VCaP (cell line): Measurements from ENCODE around the gene CHCHD4.

Experiments
- H3K27ac ChIP-seq: fragments of 450-650 bp; 2 replicates; pipeline ENCODE4 v1.5.1; 2017
- TF ChIP-seq, protein P1 (sequence below): fragments of 450-650 bp; conservative IDR thresholded peaks from 2 replicates; pipeline ENCODE4 v1.5.1; 2017; ENCODE audit warnings: mild to moderate bottlenecking, moderate library complexity

The CHCHD4 gene

GRCh38 chr3:14144423-14145075 lies 19.9 kb upstream of the CHCHD4 start:
- TF ChIP-seq, protein P1, sequence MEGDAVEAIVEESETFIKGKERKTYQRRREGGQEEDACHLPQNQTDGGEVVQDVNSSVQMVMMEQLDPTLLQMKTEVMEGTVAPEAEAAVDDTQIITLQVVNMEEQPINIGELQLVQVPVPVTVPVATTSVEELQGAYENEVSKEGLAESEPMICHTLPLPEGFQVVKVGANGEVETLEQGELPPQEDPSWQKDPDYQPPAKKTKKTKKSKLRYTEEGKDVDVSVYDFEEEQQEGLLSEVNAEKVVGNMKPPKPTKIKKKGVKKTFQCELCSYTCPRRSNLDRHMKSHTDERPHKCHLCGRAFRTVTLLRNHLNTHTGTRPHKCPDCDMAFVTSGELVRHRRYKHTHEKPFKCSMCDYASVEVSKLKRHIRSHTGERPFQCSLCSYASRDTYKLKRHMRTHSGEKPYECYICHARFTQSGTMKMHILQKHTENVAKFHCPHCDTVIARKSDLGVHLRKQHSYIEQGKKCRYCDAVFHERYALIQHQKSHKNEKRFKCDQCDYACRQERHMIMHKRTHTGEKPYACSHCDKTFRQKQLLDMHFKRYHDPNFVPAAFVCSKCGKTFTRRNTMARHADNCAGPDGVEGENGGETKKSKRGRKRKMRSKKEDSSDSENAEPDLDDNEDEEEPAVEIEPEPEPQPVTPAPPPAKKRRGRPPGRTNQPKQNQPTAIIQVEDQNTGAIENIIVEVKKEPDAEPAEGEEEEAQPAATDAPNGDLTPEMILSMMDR = no peak
- H3K27ac ChIP-seq = peak overlapping the region; percentile 34

- TF ChIP-seq, protein P1 = no peak
Measured at GRCh38 chr3:14143271-14144225, 18.9 kb upstream of the CHCHD4 start.

DNA sequence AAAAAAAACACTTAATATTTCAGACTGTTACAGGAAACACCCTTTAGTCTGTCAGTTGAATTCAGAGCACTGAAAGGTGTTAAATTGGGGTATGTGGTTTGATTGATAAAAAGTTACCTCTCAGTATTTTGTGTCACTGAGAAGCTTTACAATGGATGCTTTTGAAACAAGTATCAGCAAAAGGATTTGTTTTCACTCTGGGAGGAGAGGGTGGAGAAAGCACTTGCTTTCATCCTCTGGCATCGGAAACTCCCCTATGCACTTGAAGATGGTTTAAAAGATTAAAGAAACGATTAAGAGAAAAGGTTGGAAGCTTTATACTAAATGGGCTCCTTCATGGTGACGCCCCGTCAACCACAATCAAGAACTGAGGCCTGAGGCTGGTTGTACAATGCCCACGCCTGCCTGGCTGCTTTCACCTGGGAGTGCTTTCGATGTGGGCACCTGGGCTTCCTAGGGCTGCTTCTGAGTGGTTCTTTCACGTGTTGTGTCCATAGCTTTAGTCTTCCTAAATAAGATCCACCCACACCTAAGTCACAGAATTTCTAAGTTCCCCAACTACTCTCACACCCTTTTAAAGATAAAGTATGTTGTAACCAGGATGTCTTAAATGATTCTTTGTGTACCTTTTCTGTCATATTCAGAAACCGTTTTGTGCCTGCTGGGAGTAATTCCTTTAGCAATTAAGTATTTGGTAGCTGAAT lies 18.0 kb upstream of the CHCHD4 start:
- TF ChIP-seq, protein P1 = no peak
- no peak overlapping the region for H3K27ac ChIP-seq

More at GRCh38 chr3:14143271-14144225, 18.9 kb upstream of the CHCHD4 start:
- H3K27ac ChIP-seq = peak overlapping the region; percentile 34

DNA sequence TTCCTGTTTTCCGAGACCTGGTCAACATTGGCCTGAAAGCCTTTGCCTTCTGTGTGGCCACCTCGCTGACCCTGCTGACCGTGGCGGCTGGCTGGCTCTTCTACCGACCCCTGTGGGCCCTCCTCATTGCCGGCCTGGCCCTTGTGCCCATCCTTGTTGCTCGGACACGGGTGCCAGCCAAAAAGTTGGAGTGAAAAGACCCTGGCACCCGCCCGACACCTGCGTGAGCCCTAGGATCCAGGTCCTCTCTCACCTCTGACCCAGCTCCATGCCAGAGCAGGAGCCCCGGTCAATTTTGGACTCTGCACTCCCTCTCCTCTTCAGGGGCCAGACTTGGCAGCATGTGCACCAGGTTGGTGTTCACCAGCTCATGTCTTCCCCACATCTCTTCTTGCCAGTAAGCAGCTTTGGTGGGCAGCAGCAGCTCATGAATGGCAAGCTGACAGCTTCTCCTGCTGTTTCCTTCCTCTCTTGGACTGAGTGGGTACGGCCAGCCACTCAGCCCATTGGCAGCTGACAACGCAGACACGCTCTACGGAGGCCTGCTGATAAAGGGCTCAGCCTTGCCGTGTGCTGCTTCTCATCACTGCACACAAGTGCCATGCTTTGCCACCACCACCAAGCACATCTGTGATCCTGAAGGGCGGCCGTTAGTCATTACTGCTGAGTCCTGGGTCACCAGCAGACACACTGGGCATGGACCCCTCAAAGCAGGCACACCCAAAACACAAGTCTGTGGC lies 17.1 kb upstream of the CHCHD4 start:
- no peak overlapping the region for H3K27ac ChIP-seq
- TF ChIP-seq, protein P1 = no peak

DNA sequence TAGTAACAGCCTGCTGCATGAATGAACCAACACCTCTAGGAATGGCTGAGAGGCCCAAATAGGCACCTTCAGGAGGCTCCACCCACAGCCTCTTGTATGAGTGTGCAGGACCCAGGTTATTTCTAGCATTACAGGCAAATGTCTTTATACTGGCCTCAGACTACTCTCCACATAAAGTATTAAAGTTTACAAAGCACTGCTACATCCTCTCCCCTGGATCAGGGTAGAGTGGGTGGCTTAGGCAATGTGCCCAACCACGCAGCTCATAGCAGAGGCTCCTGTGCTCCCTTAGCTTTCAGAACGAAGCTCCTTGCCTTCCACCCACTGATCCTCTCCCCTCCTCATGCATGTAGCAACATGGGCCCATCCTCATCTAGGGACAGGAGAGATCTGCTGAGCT lies 16.5 kb upstream of the CHCHD4 start:
- no peak overlapping the region for H3K27ac ChIP-seq
- TF ChIP-seq, protein P1 = no peak

GRCh38 chr3:14140668-14141067 lies 16.0 kb upstream of the CHCHD4 start:
- TF ChIP-seq, protein P1 = no peak
- H3K27ac ChIP-seq = no peak overlapping the region
